MM.1S (cell line): ENCODE data around the gene GRIK3.

Source experiments
- EZH2phosphoT487 ChIP-seq: fragments of 300-600 bp; sonication (generic); IDR thresholded peaks from 2 replicates; pipeline ENCODE4 v1.6.1; 2018; ENCODE audit warnings: antibody characterized with exemption, low read length
- TF ChIP-seq, protein P1 (sequence below): fragments of 300-600 bp; sonication (generic); IDR thresholded peaks from 2 replicates; pipeline ENCODE4 v1.5.1; 2016; ENCODE audit warnings: antibody characterized with exemption, low read length, mixed read lengths

DNA sequence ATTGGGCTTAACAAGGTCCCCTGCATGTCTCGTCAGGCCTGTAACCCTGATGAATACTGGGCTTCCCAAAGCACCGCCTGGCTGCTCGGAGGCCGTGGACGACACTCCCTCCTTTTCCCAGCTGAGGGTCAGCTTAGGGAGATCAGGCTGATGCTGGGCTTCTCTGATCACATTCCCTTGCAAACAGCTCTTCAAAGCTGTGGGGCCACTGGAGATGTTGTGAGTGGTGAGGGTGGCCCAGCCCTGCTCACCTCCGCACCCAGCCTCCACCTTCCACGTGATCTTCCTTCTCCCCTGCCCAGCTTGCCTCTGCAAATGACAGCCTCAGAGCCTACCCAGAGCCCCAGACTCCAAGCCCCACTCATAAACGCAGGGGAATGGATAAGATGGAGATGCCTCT, 195.4 kb downstream of the GRIK3 start:
- TF ChIP-seq, protein P1, sequence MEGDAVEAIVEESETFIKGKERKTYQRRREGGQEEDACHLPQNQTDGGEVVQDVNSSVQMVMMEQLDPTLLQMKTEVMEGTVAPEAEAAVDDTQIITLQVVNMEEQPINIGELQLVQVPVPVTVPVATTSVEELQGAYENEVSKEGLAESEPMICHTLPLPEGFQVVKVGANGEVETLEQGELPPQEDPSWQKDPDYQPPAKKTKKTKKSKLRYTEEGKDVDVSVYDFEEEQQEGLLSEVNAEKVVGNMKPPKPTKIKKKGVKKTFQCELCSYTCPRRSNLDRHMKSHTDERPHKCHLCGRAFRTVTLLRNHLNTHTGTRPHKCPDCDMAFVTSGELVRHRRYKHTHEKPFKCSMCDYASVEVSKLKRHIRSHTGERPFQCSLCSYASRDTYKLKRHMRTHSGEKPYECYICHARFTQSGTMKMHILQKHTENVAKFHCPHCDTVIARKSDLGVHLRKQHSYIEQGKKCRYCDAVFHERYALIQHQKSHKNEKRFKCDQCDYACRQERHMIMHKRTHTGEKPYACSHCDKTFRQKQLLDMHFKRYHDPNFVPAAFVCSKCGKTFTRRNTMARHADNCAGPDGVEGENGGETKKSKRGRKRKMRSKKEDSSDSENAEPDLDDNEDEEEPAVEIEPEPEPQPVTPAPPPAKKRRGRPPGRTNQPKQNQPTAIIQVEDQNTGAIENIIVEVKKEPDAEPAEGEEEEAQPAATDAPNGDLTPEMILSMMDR, result no peak
- no peak for TF ChIP-seq EZH2phosphoT487
